Mesothelial cell of epicardium (in vitro differentiated cells): ENCODE measurements around the gene ZNF536. TPM values are rescaled to one million over a fixed set of nuclear protein-coding genes. Genes with fewer than 3 reads are reported as not detected.
"Not testable (repeated sequence)": the region's sequence is repeated elsewhere in the genome, so short reads cannot be mapped to it uniquely, and the experiment has no call there.

ENCODE experiments used
- DNase-seq, 2 experiments: peaks; one replicate each; pipeline ENCODE4 v3.0.0; 2021; ENCODE audit warnings: low spot score in 2 of 2; ENCODE audit not compliant: unreplicated experiment in 2 of 2
- H3K27ac Mint-ChIP-seq: 2 replicates; pipeline ENCODE4 v1.8.0; 2021; ENCODE audit warnings: mixed read lengths
- H3K27me3 Mint-ChIP-seq: 2 replicates; pipeline ENCODE4 v1.8.0; 2021; ENCODE audit warnings: low read depth, mixed read lengths
- H3K36me3 Mint-ChIP-seq: 2 replicates; pipeline ENCODE4 v1.8.0; 2021; ENCODE audit warnings: mixed read lengths
- H3K4me1 Mint-ChIP-seq: 2 replicates; pipeline ENCODE4 v1.8.0; 2021; ENCODE audit warnings: mixed read lengths
- H3K4me3 Mint-ChIP-seq: 2 replicates; pipeline ENCODE4 v1.8.0; 2021; ENCODE audit warnings: mild to moderate bottlenecking, moderate library complexity, mixed read lengths
- H3K9me3 Mint-ChIP-seq: 2 replicates; pipeline ENCODE4 v1.8.0; 2021; ENCODE audit warnings: mixed read lengths
- CTCF ChIP-seq: fragments of 200-600 bp; sonication (generic); IDR thresholded peaks from one replicate; pipeline ENCODE4 v1.5.0; 2021; ENCODE audit warnings: antibody characterized with exemption; ENCODE audit not compliant: unreplicated experiment
- total RNA-seq: library from RNA; stranded (reverse); gene quantifications from 3 replicates; pipeline ENCODE4 v1.2.1, GENCODE V29; 2021

The ZNF536 gene
- total RNA-seq, 1 donor from 2014 or later = 9.2 TPM

- H3K36me3 Mint-ChIP-seq = no peaks in the 10 kb centered on the region
- H3K27me3 Mint-ChIP-seq = peaks cover 6% of the 10 kb centered on the region
- H3K4me1 Mint-ChIP-seq = peaks cover 13% of the 10 kb centered on the region
- H3K9me3 Mint-ChIP-seq = no peaks in the 10 kb centered on the region
- H3K4me3 Mint-ChIP-seq = no peak overlapping the region
- no peak for TF ChIP-seq CTCF
- no peak for DNase-seq
- no peak overlapping the region for H3K27ac Mint-ChIP-seq
These were observed 27.4 kb upstream of the ZNF536 start for GRCh38 chr19:30344446-30345425.

GRCh38 chr19:30345686-30346085 is 26.5 kb upstream of the ZNF536 start:
- Mint-ChIP-seq H3K4me1 (peaks cover 10% of the 10 kb centered on the region), H3K36me3 (no peaks in the 10 kb centered on the region), H3K4me3 (no peak overlapping the region), H3K27ac (no peak overlapping the region), H3K27me3 (peaks cover 10% of the 10 kb centered on the region), H3K9me3 (no peaks in the 10 kb centered on the region)
- TF ChIP-seq CTCF = no peak
- no peak for DNase-seq

- H3K4me1 Mint-ChIP-seq, H3K27ac Mint-ChIP-seq, H3K36me3 Mint-ChIP-seq, H3K9me3 Mint-ChIP-seq, H3K4me3 Mint-ChIP-seq, DNase-seq: not testable (repeated sequence)
- H3K27me3 Mint-ChIP-seq = peaks cover 12% of the 10 kb centered on the region
These were observed 25.7 kb upstream of the ZNF536 start for GRCh38 chr19:30346468-30346867.

GRCh38 chr19:30349131-30349730 is 23.0 kb upstream of the ZNF536 start:
- no peak for TF ChIP-seq CTCF
- Mint-ChIP-seq H3K9me3 (no peaks in the 10 kb centered on the region), H3K27ac (no peak overlapping the region), H3K4me3 (no peak overlapping the region), H3K4me1 (no peaks in the 10 kb centered on the region), H3K27me3 (peaks cover 29% of the 10 kb centered on the region), H3K36me3 (no peaks in the 10 kb centered on the region)
- DNase-seq = no peak

GRCh38 chr19:30350692-30351663 is 21.2 kb upstream of the ZNF536 start:
- no peak for DNase-seq
- Mint-ChIP-seq H3K27ac (no peak overlapping the region), H3K9me3 (no peaks in the 10 kb centered on the region), H3K4me1 (no peaks in the 10 kb centered on the region), H3K27me3 (peaks cover 35% of the 10 kb centered on the region), H3K4me3 (no peak overlapping the region), H3K36me3 (no peaks in the 10 kb centered on the region)
- no peak for TF ChIP-seq CTCF
